NCI-H69 (cell line): ENCODE data around the gene WTAP.
A peak's percentile ranks its signal among the peaks of the same experiment; 100 is the strongest.
"Not testable (repeated sequence)": the region's sequence is repeated elsewhere in the genome, so short reads cannot be mapped to it uniquely, and the experiment has no call there.

ENCODE experiments used
- DNase-seq: peaks from one replicate; lab custom pipeline; 2025; lab: John Stamatoyannopoulos, UW

The WTAP gene

GRCh38 chr6:159729598-159730331, 2.5 kb downstream of the WTAP start:
- peak; percentile 10 for DNase-seq

DNA sequence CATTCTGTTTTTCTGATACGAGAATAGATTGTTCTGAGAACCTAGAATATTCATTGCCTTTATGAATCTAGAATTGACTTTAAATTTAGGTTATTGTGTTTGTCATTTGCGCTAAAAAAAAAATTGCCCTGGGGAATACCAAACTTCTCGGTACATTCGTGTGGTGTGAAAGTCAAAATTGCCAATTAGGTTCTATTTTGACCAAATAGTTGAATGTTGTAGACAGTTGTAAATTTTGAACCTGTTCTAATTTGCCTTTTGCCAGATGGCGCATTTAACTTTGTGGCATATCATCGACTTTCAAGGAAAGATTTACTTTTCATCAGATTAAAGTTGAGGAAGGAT, 3.0 kb downstream of the WTAP start:
- no peak for DNase-seq

DNA sequence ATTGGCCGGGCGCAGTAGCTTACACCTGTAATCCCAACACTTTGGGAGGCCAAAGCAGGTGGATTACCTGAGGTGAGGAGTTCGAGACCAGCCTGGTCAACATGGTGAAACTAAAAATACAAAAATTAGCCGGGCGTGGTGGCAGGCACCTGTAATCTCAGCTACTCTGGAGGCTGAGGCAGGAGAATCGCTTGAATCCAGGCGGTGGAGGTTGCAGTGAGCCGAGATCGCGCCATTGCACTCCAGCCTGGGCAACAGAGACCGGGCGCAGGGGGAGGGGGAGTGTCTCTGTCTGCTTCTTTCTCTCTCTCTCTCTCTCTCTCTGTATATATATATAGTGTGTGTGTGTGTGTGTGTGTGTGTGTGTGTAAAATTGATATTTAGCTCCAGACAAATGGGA, 5.2 kb downstream of the WTAP start:
- not testable (repeated sequence) for DNase-seq

- not testable (repeated sequence) for DNase-seq
Measured at GRCh38 chr6:159733395-159733794, 6.1 kb downstream of the WTAP start.

DNA sequence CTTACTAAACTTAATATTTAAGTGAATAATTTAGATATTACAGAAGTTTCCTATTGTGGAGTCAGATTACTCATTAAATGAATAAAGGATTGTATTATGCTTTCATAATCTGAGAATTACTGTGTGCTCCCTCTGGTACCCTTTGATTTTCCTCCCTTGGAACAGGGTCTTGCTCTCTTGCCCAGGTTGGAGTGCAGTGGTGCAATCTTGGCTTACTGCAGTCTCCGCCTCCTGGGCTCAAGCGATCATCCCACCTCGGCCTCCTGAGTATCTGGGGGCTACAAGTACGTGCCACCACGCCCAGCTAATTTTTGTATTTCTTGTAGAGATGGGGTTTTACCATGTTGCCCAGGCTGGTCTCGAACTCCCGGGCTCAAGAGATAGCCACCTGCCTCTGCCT, 9.6 kb downstream of the WTAP start:
- no peak for DNase-seq

DNA sequence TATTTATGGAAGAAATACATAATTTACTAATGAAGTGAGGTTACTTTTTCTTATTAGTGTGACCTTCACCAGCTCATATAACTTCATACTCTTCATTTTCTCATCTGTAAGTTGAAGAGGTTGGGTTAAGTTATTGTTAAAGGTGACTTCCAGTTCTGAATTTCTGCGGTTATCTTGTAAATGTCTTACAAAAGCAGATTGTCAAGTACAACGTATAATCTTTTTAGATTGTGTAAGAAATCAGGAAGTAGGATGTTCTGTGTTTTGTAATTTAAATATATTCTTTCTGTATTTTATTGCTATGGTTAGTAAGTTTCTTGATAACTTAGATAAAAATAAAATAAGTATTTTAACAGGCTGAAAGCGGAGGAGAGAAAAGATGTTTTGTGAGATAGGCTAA, 12.0 kb downstream of the WTAP start:
- DNase-seq, result no peak

- no peak for DNase-seq
Measured at GRCh38 chr6:159742165-159742564, 14.9 kb downstream of the WTAP start.

DNA sequence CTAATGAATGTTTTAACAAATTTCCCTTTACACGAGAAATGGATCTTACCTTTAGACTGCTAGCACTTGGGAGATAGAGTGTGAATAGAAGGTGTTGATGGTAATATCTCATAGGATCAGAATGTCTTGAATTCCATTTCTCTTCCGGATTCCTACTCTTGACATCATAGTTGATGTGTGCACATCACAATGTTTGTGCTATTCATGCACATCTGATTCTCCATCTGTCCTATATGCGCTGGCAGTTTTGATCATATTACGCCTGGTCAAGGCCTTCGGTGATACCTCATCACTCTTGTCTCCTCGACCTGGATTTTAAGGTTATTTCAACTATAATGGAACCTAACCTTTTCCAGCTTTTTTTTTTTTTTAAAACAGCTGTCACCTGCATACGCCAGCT, 17.8 kb downstream of the WTAP start:
- no peak for DNase-seq

GRCh38 chr6:159746759-159747158, 19.5 kb downstream of the WTAP start:
- DNase-seq, result no peak

DNA sequence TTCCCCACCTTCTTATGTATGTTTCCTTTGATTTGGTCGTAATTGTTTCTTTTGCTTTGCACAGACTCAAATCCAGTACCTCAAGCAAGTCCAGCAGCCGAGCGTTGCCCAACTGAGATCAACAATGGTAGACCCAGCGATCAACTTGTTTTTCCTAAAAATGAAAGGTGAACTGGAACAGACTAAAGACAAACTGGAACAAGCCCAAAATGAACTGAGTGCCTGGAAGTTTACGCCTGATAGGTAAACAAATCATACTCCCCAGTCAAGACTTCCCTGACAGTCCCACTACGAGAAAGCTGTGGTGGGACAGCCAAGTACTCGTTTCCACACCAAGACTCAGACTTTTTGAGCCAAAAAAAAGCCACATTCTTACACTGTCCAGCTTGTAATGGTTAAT, 20.8 kb downstream of the WTAP start:
- DNase-seq, result not testable (repeated sequence)

- DNase-seq, result no peak
Measured at GRCh38 chr6:159751448-159751847, 24.1 kb downstream of the WTAP start.

GRCh38 chr6:159753081-159753872, 26.0 kb downstream of the WTAP start:
- DNase-seq, result no peak

DNA sequence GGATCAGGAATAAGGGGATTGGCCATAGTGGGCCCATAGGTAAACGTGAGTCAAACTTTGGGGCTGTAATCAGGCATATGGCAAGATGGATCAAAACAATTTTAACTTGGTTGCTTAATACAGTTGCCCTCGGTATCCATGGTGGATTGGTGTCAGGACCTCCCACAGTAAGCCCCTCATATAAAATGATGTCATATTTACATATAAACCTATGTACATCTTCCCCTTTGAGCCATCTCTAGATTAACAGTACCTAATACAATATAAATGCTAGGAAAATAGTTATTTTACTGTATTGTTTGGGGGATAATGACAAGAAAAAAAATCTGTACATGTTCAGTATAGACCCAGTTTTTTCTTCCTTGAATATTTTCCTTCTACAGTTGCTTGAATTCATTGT, 27.1 kb downstream of the WTAP start:
- DNase-seq, result no peak

DNA sequence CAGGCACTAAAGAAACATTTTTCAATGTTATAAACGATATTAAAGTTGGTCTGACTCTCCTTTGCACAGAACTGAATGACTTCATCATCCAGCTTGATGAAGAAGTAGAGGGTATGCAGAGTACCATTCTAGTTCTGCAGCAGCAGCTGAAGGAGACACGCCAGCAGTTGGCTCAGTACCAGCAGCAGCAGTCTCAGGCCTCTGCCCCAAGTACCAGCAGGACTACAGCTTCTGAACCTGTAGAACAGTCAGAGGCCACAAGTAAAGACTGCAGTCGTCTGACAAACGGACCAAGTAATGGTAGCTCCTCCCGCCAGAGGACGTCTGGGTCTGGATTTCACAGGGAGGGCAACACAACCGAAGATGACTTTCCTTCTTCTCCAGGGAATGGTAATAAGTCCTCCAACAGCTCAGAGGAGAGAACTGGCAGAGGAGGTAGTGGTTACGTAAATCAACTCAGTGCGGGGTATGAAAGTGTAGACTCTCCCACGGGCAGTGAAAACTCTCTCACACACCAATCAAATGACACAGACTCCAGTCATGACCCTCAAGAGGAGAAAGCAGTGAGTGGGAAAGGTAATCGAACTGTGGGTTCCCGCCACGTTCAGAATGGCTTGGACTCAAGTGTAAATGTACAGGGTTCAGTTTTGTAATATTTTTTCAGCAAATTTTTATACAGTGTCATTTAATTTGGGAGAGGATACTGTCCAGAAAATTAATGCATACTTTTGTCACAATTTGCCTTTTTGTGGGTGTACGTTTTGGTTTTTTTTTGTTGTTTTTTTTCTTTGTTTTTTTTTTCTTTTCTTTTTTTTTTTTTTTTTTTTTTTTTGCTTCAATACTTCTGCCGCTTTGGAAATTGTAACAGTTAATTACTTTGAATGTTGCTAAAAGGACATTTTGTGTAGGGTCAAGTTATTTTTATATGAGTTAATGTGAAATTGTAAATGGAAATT, 27.9 kb downstream of the WTAP start:
- no peak for DNase-seq

DNA sequence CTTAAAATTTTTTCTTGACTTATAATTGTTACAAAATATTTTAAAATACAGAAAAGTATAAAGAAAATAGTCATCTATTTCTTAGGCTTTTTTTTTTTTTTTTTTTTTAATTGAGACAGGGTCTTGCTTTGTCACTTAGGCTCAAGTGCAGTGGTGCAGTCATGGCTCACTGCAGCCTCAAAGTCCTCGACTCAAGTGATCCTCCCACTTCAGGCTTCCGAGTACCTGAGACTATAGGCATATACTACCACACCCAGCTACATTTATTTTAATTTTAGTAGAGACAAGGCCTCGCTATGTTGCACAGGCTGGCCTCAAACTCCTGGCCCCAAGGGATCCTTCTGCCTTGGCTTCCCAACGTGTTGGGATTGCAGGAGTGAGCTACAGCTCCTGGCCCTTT, 29.2 kb downstream of the WTAP start:
- no peak for DNase-seq

DNA sequence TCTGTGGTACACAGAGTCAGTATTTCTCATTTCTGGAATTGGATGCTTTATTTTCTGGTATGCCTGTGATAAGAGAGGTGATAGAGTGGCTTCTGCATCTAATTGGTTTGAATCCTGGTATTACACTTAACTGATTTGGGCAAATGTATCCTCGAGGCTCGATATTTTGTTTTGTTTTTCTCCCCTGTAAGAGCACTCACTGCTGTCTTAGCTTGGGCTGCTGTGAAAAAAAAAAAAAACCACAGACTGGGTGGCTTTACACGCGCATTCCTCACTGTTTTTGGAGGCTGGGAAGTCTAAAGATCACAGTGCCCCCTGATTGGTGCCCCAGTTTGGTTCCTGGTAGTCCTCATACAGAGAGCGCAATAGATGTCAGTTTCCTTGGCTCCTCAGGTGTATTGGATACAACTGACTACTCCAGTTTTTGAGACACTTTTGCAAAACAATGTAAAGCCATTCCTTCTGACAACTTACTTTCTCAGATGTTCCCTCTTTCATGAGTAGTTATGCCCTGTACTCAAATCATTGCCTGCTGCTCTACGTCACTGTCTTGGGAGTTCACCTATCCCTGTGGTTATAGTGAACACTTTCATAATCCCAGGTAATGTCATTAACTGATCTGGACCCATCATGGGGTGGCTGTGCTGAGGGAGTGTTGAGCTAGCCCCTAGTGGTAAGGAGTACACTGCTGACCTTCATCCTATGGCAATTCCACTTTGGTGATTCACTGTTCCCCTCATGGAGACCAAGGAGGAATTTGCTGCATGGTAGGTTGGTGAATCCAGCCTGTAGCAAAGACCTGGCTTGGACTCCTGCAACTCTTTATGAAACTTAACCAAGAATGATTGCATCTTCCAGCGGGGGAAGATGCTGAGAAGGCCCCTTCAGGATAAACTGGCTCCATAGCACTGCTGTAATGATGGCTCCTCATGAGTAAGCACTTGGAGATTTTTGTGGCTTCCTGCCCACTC, 31.0 kb downstream of the WTAP start:
- DNase-seq, result peak; percentile 30

- peak; percentile 77 for DNase-seq
Measured at GRCh38 chr6:159759645-159760044, 32.3 kb downstream of the WTAP start.

- DNase-seq, result peak; percentile 16
Measured at GRCh38 chr6:159760602-159761057, 33.3 kb downstream of the WTAP start.

- DNase-seq, result peak; percentile 61
Measured at GRCh38 chr6:159761129-159761872, 34.0 kb downstream of the WTAP start.
